PC-3 (cell line): ENCODE results near the gene TTI1.

Experiments
- CTCF ChIP-seq: fragments of 300-600 bp; sonication (generic); conservative IDR thresholded peaks from 2 replicates; pipeline ENCODE4 v1.5.1; 2017; ENCODE audit warnings: antibody characterized with exemption, low read depth, mild to moderate bottlenecking, low read length
- EZH2 ChIP-seq: fragments of 300-600 bp; sonication (generic); IDR thresholded peaks from one replicate; pipeline ENCODE4 v1.6.1; 2017; ENCODE audit warnings: antibody characterized with exemption, mild to moderate bottlenecking, low read length; ENCODE audit not compliant: unreplicated experiment

- TF ChIP-seq CTCF (no peak), EZH2 (no peak)
Observed at GRCh38 chr20:37984018-37984785, 49.1 kb downstream of the TTI1 start.
